Measurements from ENCODE around the gene ANKRD9.
"Not testable (repeated sequence)": the region's sequence is repeated elsewhere in the genome, so short reads cannot be mapped to it uniquely, and the experiment has no call there.

The ANKRD9 gene

DNA sequence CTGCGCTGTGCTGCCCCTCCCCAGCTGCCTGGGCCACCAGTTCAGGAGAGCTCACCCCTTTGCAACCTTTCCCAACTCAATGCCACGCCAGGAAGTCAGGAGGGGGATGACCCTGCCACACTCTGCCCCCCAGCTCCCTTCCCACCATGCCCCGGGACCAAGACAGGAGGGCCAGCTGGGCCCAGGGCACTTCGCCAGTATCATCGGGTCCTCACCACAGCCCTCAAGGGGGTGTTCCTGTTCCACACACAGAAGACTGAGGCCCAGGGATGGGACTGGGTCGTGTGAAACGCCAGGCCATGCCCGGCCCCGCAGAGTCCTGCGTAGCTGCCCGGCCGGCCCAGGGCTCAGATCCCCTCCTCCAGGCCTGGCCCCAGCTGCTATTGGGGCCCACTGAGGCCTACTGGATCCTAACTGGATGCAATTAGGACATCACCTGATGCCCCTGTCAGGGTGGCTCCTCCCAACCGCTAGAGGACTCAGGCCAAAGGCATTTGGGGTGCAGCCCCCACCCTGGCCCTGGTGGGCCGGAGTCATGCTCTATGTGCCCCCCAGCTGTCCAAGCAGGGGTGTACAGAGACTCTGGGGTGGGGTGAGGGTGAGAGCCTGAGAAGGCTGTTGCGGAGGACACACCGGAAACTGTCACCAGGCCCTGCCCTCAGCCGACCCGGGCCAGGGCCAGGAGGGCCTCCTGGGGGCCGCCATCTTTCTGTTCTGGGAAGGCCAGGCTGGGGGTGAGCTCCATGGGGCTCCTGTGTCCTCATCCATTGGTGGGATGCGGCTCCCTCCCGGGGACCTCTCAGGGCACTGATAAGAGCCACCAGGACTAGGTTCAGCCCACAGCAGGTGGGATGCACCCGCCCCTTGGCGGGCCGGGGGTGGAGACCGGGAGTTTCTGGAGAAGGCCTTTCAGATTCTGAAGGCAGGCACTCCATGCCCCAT lies 29.3 kb upstream of the ANKRD9 start:
- no peak for DNase-seq

- no peak for DNase-seq
Observed at GRCh38 chr14:102537981-102538601, 28.5 kb upstream of the ANKRD9 start.

DNA sequence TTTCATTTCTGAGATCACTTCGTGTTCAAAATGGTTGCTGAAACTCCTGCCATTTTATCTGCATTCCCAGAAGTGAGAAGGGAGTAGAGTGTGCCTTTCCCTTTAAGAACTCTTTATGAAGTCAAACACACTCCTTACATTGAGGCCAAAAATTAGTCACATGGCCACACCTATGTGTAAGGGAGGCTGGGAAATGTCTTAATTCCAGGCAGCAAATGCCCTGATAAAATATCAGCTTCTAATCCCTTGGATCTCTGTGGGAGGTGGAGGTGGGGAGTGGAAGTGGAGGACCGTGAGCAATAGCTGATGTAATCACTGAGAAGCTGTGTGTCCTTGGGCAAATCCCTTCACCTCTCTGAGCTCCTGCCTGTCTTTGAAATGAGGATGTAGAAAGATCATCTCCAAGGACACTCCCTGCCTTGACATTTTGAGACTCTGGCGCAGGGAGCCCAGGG lies 22.7 kb upstream of the ANKRD9 start:
- DNase-seq, result peak; percentile 46

DNA sequence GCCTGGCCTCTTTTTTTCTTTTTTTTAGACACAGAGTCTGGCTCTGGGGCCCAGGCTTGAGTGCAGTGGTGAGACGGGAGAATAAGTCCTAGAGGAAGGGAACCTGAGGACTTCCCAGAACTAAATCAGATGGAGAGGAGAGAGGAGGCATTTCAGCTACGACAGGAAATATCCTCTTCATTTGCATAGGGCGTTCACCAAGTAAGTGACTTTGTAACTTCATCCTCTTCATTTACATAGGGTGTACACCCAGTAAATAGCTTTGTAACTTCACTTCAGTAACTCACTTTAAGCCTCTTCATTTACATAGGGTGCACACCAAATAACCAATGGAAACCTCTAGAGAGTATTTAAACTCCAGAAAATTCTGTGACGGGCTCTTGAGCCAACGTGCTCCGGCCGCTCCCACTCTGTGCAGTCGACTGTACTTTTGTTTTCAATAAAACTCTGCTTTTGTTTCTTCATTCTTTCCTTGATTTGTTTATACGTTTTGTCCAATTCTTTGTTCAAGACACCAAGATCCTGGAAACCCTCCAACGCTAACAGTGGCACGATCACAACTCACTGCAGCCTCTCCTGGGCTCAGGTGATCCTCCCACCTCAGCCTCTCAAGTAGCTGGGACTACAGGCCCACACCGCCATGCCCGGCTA lies 21.4 kb upstream of the ANKRD9 start:
- no peak for DNase-seq

- DNase-seq, result no peak
Observed at GRCh38 chr14:102528431-102529170, 19.0 kb upstream of the ANKRD9 start.

- no peak for DNase-seq
Observed at GRCh38 chr14:102525929-102526497, 16.4 kb upstream of the ANKRD9 start.

- peak; percentile 67 for DNase-seq
Observed at GRCh38 chr14:102525219-102525928, 15.8 kb upstream of the ANKRD9 start.

- peak; percentile 99 for DNase-seq
Observed at GRCh38 chr14:102524451-102525218, 15.1 kb upstream of the ANKRD9 start.

DNA sequence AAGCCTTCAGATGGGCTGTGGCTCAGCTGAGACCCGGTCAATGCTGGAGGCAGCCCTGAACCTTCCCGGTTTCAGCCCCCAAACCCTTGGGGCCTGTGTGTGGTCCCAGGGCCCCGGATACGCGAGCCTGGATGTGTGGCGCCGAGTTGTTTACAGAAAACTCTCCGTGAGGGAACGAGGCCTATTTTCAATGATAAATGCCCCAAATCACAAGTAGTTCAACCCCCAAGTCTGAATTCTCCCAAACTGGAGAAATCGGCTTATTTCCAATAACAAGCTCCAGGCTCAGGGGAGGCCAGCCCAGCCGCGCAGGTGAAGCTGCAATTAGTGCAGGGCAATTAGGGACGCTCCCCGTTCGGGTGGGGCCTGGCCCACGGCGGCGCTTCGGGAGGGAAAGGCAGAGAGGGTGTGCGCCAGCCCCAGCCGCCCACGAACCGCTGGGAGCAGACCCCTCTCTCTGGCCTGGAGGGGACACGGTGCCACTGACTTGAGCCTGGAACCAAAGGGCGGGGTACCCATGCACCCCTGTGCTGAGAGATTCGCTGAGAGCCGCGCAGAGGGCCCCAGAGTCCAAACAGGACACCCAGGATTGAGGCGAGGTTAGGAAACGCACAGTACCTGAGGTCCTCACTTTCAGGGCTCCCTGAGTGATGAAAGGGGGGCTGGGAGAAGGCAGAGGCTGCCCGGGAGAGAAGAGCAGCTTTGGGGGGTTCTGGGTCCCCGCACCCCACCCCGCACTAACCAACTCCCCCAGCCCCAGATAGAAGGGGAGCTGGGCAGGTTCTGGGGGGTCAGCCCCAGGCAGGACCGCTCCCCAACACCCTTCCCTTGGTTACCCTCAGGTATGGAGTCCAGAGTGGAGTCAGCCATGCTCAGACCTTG lies 14.2 kb upstream of the ANKRD9 start:
- DNase-seq, result no peak

DNA sequence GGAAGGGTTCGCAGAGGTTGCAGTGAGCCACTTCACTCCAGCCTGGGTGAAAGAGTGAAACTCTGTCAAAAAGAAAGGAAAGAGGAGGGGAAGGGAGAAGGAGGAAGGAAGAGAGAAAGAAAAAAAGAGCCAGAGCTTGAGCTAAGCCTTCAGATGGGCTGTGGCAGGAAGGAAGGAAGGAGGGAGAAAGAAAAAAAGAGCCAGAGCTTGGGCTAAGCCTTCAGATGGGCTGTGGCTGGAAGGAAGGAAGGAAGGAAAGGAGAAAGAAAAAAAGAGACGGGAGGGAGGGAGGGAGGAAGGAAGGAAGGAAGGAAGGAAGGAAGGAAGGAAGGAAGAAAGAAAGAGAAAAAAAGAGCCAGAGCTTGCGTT lies 13.6 kb upstream of the ANKRD9 start:
- no peak for DNase-seq

DNA sequence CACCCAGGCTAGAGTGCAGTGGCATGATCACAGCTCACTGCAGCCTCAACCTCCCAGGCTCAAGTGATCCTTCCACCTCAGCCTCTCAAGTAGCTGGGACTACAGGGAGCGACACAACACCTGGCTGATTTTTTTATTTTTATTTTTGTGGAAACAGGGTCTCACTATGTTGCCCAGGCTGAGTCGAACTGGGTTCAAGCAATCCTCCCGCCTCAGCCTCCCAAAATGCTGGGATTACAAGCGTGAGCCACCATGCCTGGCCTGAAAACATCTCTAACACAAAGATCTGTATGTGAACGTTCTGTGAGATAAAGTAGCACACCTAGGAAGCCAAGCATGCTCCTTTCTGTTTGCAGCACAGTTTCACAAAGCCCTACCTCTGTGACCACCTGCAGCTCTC lies 10.1 kb upstream of the ANKRD9 start:
- DNase-seq, result not testable (repeated sequence)

DNA sequence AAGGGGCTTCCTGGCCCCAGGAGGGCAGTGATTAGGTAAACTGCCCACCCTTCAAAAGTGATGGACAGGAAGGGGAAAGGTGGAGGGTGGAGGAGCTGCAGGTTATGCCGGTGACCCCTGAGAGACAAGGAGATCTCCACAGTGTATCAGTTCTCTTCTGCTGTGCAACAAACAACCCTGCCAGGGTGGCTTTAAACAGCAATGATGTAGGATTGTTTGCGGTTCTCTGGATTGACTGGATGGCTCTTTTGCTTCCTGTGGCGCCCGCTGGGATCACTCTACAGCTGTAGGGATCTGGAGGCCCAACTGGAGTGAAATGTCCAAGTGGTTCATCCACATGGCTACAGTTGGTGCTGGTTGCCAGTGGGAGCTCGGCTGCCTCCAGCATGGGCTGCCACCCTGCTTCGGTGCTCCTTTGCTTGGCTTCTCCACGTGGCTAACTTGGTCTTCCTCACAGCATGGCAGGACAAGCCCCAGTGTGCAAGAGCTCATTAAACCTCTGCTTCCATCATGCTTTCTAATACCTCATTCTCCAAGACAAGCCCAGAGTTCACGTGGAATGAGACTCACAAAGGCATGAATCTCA lies 8.6 kb upstream of the ANKRD9 start:
- no peak for DNase-seq

- DNase-seq, result no peak
Observed at GRCh38 chr14:102517392-102518062, 8.0 kb upstream of the ANKRD9 start.

DNA sequence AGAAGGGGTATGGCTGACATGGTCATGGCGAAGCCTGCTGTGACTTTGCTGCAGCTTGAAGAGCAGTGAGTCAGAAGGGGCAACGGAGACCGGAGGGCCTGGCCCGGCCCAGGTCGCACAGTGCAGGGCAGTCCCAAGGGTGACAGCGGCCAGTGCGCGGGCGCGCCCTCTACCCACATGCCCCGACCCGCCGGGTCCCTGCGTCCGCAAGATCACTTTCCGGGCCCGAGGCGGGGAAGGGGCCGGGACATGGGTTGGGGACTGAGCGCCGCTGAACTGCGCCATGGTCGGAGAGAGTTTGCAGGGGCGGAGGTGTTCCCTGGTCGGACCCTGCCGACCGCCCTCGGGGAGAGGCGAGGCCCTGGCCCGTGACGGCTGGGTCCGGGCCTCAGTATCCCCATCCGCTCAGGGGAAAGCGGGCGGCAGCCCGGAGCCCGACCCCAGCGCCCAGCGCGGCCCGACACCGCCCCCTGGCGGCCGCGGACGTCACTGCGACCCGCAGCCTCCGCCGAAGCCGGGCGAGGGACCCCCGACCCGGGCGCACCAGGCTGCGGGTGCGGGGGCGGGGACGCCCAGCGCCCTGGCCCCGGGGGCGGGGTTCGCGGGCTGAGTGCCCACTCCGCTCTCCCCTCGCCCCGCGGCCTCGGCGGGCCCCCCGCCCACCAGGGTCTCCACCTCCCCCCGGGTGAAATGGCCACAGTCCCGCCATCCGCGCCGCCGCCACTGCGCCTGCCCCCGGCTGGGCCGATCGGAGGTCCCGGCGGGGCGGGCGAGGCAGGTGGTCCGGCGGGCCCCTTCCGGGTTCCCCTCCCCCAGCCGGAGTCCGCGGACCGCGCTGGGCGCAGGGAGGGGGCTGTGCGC lies 7.2 kb upstream of the ANKRD9 start:
- DNase-seq, result no peak

DNA sequence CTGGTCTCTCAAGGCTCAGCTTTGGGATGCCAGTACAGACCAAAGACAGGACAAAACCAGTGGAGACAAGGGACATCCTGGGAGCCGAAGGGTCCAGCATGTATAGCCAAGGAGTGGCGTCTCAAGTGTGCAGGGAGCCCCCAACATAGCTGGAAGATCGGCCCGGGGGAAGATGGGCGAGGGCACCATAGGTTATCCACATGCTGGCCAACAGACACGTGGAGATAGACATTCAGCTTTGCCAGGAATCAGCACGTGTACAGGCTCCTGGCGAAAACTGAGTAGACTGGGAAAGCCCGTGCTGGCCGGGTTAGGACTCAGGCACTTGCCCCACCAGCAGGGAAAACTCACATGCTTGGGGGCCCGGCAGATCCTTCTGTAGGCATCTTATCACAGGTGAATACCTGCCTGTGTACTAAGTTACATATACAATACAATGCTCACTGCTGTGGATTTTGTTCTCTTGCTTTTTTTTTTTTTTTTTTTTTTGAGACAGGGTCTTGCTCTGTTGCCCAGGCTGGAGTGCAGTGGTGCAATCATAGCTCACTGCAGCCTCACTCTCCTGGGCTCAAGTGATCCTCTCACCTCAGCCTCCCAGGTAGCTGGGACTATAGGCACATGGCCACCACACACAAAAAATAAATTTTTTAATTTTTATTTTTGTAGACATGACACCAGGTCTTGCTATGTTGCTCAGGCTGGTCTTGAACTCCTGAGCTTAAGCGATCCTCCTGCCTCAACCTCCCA lies 5.6 kb upstream of the ANKRD9 start:
- no peak for DNase-seq

GRCh38 chr14:102513899-102514772 lies 4.6 kb upstream of the ANKRD9 start:
- no peak for DNase-seq
